Gastrocnemius medialis (tissue), 4 donors: ENCODE data around the gene KRTAP5-3.

Source experiments
- POLR2A ChIP-seq, 2 donors: fragments of 450-650 bp; IDR thresholded peaks; one replicate each; pipeline ENCODE4 v1.6.1; 2017; ENCODE audit warnings: antibody characterized with exemption in 2 of 2, mild to moderate bottlenecking in 2 of 2, moderate library complexity in 2 of 2
- TF ChIP-seq, protein P1 (sequence below), 5 experiments: fragments of 450-650 bp in 3 of 5; fragments of 200-600 bp in 2 of 5; sonication (generic) in 2 of 5; IDR thresholded peaks in 4 of 5; conservative IDR thresholded peaks in 1 of 5; 1 replicate in 4 of 5; 2 replicates in 1 of 5; pipeline ENCODE4 v1.5.1; 2016 to 2019; ENCODE audit warnings: antibody characterized with exemption in 5 of 5, mild to moderate bottlenecking in 3 of 5, moderate library complexity in 3 of 5

DNA sequence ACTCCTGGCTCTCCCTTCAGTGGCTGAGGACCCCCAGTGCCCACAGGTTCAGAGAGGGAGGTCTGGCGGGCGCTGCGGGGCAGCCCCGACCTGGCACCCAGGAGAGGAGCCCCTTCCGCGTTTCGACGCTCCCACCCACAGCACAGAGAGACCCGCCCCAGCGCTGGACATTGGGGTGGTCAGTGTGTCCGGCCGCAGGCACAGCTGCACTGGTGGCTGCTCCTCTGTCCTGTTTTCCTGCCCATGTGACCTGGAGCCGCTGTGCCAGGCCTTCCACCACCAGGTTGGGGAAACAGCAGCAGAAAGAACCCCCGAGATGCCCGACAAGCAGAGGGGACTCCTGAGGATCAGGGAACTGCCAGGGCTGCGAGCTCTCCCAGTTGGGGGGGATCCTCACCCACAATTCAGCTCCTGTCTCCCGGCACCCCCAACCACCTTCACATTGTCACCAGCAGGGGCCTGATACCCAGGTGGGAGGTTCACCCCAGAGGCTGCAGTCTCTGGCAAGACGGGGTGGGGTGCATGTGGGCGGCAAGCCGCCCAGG lies 35.0 kb upstream of the KRTAP5-3 start:
- TF ChIP-seq, protein P1, sequence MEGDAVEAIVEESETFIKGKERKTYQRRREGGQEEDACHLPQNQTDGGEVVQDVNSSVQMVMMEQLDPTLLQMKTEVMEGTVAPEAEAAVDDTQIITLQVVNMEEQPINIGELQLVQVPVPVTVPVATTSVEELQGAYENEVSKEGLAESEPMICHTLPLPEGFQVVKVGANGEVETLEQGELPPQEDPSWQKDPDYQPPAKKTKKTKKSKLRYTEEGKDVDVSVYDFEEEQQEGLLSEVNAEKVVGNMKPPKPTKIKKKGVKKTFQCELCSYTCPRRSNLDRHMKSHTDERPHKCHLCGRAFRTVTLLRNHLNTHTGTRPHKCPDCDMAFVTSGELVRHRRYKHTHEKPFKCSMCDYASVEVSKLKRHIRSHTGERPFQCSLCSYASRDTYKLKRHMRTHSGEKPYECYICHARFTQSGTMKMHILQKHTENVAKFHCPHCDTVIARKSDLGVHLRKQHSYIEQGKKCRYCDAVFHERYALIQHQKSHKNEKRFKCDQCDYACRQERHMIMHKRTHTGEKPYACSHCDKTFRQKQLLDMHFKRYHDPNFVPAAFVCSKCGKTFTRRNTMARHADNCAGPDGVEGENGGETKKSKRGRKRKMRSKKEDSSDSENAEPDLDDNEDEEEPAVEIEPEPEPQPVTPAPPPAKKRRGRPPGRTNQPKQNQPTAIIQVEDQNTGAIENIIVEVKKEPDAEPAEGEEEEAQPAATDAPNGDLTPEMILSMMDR (IDR thresholded peaks at IDR 0.05 in 4 of 5, conservative IDR thresholded peaks at IDR 0.05 in 1 of 5) = no peak
- no peak for TF ChIP-seq POLR2A (IDR thresholded peaks at IDR 0.05)
